H9 (cell line): Measurements from ENCODE around the gene PPIH. TPM values are rescaled to one million over a fixed set of nuclear protein-coding genes. Genes with fewer than 3 reads are reported as not detected.

ENCODE experiments used
- DNase-seq: peaks from one replicate; pipeline ENCODE4 v3.0.0-alpha.2; 2017
- H2AFZ ChIP-seq: one replicate; pipeline ENCODE4 v1.6.1; 2013; ENCODE audit warnings: mild to moderate bottlenecking, low read length, control low read depth, moderate library complexity
- H2AK5ac ChIP-seq: 2 replicates; pipeline ENCODE4 v1.6.1; 2013; ENCODE audit warnings: low read length, control low read depth, mixed read lengths; ENCODE audit not compliant: insufficient read length
- H2BK120ac ChIP-seq: one replicate; pipeline ENCODE4 v1.6.1; 2013; ENCODE audit warnings: low read depth, mild to moderate bottlenecking, low read length, control low read depth, inconsistent platforms; ENCODE audit not compliant: poor library complexity, severe bottlenecking
- H2BK12ac ChIP-seq: 2 replicates; pipeline ENCODE4 v1.6.1; 2013; ENCODE audit warnings: low read length, control low read depth, mixed read lengths, low read depth; ENCODE audit not compliant: insufficient read length
- H2BK15ac ChIP-seq: 2 replicates; pipeline ENCODE4 v1.6.1; 2013; ENCODE audit warnings: low read depth, low read length, control low read depth
- H2BK20ac ChIP-seq: one replicate; pipeline ENCODE4 v1.6.1; 2013; ENCODE audit warnings: low read depth, mild to moderate bottlenecking, low read length, control low read depth, inconsistent platforms; ENCODE audit not compliant: poor library complexity, severe bottlenecking
- H2BK5ac ChIP-seq: 2 replicates; pipeline ENCODE4 v1.6.1; 2013; ENCODE audit warnings: low read length, control low read depth, mixed read lengths; ENCODE audit not compliant: insufficient read length
- H3K14ac ChIP-seq: 2 replicates; pipeline ENCODE4 v1.6.1; 2013; ENCODE audit warnings: low read length, control low read depth; ENCODE audit not compliant: insufficient read depth
- H3K18ac ChIP-seq: 2 replicates; pipeline ENCODE4 v1.6.1; 2013; ENCODE audit warnings: low read depth, mild to moderate bottlenecking, mixed read lengths, low read length, control low read depth; ENCODE audit not compliant: insufficient read length
- H3K23ac ChIP-seq: 2 replicates; pipeline ENCODE4 v1.6.1; 2013; ENCODE audit warnings: low read length, control low read depth, mixed read lengths, low read depth; ENCODE audit not compliant: insufficient read length
- H3K23me2 ChIP-seq: 2 replicates; pipeline ENCODE4 v1.6.1; 2013; ENCODE audit warnings: low read depth, mild to moderate bottlenecking, mixed read lengths, low read length, control low read depth; ENCODE audit not compliant: insufficient read length, poor library complexity, severe bottlenecking
- H3K27ac ChIP-seq: 2 replicates; pipeline ENCODE4 v1.5.1; 2013; ENCODE audit warnings: low read length, control low read depth, mixed read lengths, low read depth; ENCODE audit not compliant: insufficient read length
- H3K27me3 ChIP-seq: 2 replicates; pipeline ENCODE4 v1.6.1; 2013; ENCODE audit warnings: low read length, control low read depth, inconsistent platforms; ENCODE audit not compliant: insufficient read depth
- H3K4ac ChIP-seq: 2 replicates; pipeline ENCODE4 v1.6.1; 2013; ENCODE audit warnings: low read depth, mild to moderate bottlenecking, control low read depth, inconsistent platforms, low read length, moderate library complexity
- H3K4me1 ChIP-seq: 2 replicates; pipeline ENCODE4 v1.6.1; 2013; ENCODE audit warnings: low read length, control low read depth, inconsistent platforms; ENCODE audit not compliant: insufficient read depth
- H3K4me2 ChIP-seq: 2 replicates; pipeline ENCODE4 v1.6.1; 2013; ENCODE audit warnings: low read length, control low read depth, mixed read lengths; ENCODE audit not compliant: insufficient read length, insufficient read depth
- H3K56ac ChIP-seq: 2 replicates; pipeline ENCODE4 v1.6.1; 2013; ENCODE audit warnings: low read depth, mild to moderate bottlenecking, mixed read lengths, low read length, control low read depth; ENCODE audit not compliant: insufficient read length
- H3K79me1 ChIP-seq: 2 replicates; pipeline ENCODE4 v1.6.1; 2013; ENCODE audit warnings: low read depth, mild to moderate bottlenecking, moderate library complexity, low read length, control low read depth, inconsistent platforms; ENCODE audit not compliant: insufficient read depth, poor library complexity, severe bottlenecking
- H3K79me2 ChIP-seq: 2 replicates; pipeline ENCODE4 v1.6.1; 2013; ENCODE audit warnings: low read length, control low read depth, inconsistent platforms; ENCODE audit not compliant: insufficient read depth
- H3K9ac ChIP-seq: 2 replicates; pipeline ENCODE4 v1.6.1; 2013; ENCODE audit warnings: low read length, control low read depth, mixed read lengths; ENCODE audit not compliant: insufficient read length; ENCODE audit errors: extremely low read depth
- H3K9me3 ChIP-seq: one replicate; pipeline ENCODE4 v1.6.1; 2013; ENCODE audit warnings: low read depth, low read length, inconsistent platforms; ENCODE audit not compliant: control insufficient read depth
- H3T11ph ChIP-seq: one replicate; pipeline ENCODE4 v1.6.1; 2013; ENCODE audit warnings: mild to moderate bottlenecking, low read length, control low read depth, inconsistent platforms
- H4K20me1 ChIP-seq: one replicate; pipeline ENCODE4 v1.6.1; 2013; ENCODE audit not compliant: control insufficient read depth, insufficient read length, insufficient read depth
- H4K5ac ChIP-seq: 2 replicates; pipeline ENCODE4 v1.6.1; 2013; ENCODE audit warnings: low read depth, mild to moderate bottlenecking, mixed read lengths, low read length, control low read depth; ENCODE audit not compliant: insufficient read length
- H4K8ac ChIP-seq: replicated peaks from 2 replicates; pipeline ENCODE4 v1.6.1; 2013; ENCODE audit warnings: low read length, control low read depth, mixed read lengths, low read depth; ENCODE audit not compliant: insufficient read length
- H4K91ac ChIP-seq: 2 replicates; pipeline ENCODE4 v1.6.1; 2013; ENCODE audit warnings: low read depth, mild to moderate bottlenecking, moderate library complexity, mixed read lengths, low read length, control low read depth; ENCODE audit not compliant: insufficient read length
- H3K27ac Mint-ChIP-seq, 3 experiments: 2 replicates in 2 of 3; 3 replicates in 1 of 3; pipeline ENCODE4 v1.8.0; 2020 to 2021; ENCODE audit warnings: mixed read lengths in 3 of 3, mild to moderate bottlenecking in 1 of 3, moderate library complexity in 1 of 3
- H3K27me3 Mint-ChIP-seq: 2 replicates; pipeline ENCODE4 v1.8.0; 2021; ENCODE audit warnings: low read depth, mild to moderate bottlenecking, moderate library complexity, mixed read lengths
- H3K36me3 Mint-ChIP-seq, 3 experiments: 2 replicates in 2 of 3; 3 replicates in 1 of 3; pipeline ENCODE4 v1.8.0; 2020 to 2021; ENCODE audit warnings: low read depth in 3 of 3, mixed read lengths in 3 of 3; ENCODE audit not compliant: insufficient read depth in 1 of 3
- H3K4me1 Mint-ChIP-seq, 2 experiments: 2 replicates each; pipeline ENCODE4 v1.8.0; 2020; ENCODE audit warnings: mixed read lengths in 2 of 2
- H3K4me3 Mint-ChIP-seq, 2 experiments: 2 replicates in 1 of 2; 3 replicates in 1 of 2; pipeline ENCODE4 v1.8.0; 2020 to 2021; ENCODE audit warnings: mild to moderate bottlenecking in 2 of 2, mixed read lengths in 2 of 2, moderate library complexity in 1 of 2
- H3K9me3 Mint-ChIP-seq, 2 experiments: 2 replicates in 1 of 2; 3 replicates in 1 of 2; pipeline ENCODE4 v1.8.0; 2020; ENCODE audit warnings: mild to moderate bottlenecking in 2 of 2, mixed read lengths in 2 of 2, moderate library complexity in 1 of 2
- CTCF ChIP-seq: fragments of 200-600 bp; sonication (generic); conservative IDR thresholded peaks from 3 replicates; pipeline ENCODE4 v1.8.0; 2021; ENCODE audit warnings: antibody characterized with exemption, mild to moderate bottlenecking
- total RNA-seq: library from RNA; stranded (reverse); gene quantifications from 2 replicates; pipeline ENCODE4 v1.2.1, GENCODE V29; 2021

The PPIH gene
- total RNA-seq, 1 experiment from 2014 or later, result 89.3 TPM

GRCh38 chr1:42700006-42700405 is 41.8 kb downstream of the PPIH start:
- Histone ChIP-seq H3K27ac (no peak overlapping the region), H3T11ph (no peak overlapping the region), H2BK5ac (no peak overlapping the region), H4K8ac (no peak overlapping the region), H3K9me3 (no peaks in the 10 kb centered on the region), H3K4me2 (no peak overlapping the region), H3K4me1 (no peaks in the 10 kb centered on the region), H3K79me2 (peaks cover under 1% of the 10 kb centered on the region; the same call in 1 of the 2 replicates), H3K56ac (no peak overlapping the region), H2BK15ac (no peak overlapping the region), H3K4ac (no peak overlapping the region), H3K9ac (no peak overlapping the region), H3K18ac (no peak overlapping the region), H2BK12ac (no peak overlapping the region), H2BK120ac (no peak overlapping the region), H3K79me1 (peaks cover under 1% of the 10 kb centered on the region), H3K23me2 (no peaks in the 10 kb centered on the region), H2AFZ (no peak overlapping the region), H2BK20ac (no peak overlapping the region), H4K20me1 (no peaks in the 10 kb centered on the region), H3K23ac (no peak overlapping the region), H4K91ac (no peak overlapping the region), H3K14ac (no peak overlapping the region), H2AK5ac (no peak overlapping the region), H4K5ac (no peak overlapping the region), H3K27me3 (no peaks in the 10 kb centered on the region)
- Mint-ChIP-seq H3K4me1 (no peaks in the 10 kb centered on the region), H3K4me3 (no peak overlapping the region), H3K9me3 (no peaks in the 10 kb centered on the region), H3K27ac (no peak overlapping the region), H3K27me3 (peaks cover 1% of the 10 kb centered on the region), H3K36me3 (peaks cover 86 to 97% (median 96%) of the 10 kb centered on the region in 3 experiments)
- DNase-seq, result no peak
- TF ChIP-seq CTCF, result no peak
